PC-3 (cell line): ENCODE results near the gene GRIN2C.

Experiments used
- CTCF ChIP-seq: fragments of 300-600 bp; sonication (generic); conservative IDR thresholded peaks from 2 replicates; pipeline ENCODE4 v1.5.1; 2017; ENCODE audit warnings: antibody characterized with exemption, low read depth, mild to moderate bottlenecking, low read length
- EZH2 ChIP-seq: fragments of 300-600 bp; sonication (generic); IDR thresholded peaks from one replicate; pipeline ENCODE4 v1.6.1; 2017; ENCODE audit warnings: antibody characterized with exemption, mild to moderate bottlenecking, low read length; ENCODE audit not compliant: unreplicated experiment

GRCh38 chr17:74903671-74904070 is 44.0 kb upstream of the GRIN2C start:
- TF ChIP-seq CTCF: no peak
- no peak for TF ChIP-seq EZH2
